ENCODE results near the gene DVL2.

DNA sequence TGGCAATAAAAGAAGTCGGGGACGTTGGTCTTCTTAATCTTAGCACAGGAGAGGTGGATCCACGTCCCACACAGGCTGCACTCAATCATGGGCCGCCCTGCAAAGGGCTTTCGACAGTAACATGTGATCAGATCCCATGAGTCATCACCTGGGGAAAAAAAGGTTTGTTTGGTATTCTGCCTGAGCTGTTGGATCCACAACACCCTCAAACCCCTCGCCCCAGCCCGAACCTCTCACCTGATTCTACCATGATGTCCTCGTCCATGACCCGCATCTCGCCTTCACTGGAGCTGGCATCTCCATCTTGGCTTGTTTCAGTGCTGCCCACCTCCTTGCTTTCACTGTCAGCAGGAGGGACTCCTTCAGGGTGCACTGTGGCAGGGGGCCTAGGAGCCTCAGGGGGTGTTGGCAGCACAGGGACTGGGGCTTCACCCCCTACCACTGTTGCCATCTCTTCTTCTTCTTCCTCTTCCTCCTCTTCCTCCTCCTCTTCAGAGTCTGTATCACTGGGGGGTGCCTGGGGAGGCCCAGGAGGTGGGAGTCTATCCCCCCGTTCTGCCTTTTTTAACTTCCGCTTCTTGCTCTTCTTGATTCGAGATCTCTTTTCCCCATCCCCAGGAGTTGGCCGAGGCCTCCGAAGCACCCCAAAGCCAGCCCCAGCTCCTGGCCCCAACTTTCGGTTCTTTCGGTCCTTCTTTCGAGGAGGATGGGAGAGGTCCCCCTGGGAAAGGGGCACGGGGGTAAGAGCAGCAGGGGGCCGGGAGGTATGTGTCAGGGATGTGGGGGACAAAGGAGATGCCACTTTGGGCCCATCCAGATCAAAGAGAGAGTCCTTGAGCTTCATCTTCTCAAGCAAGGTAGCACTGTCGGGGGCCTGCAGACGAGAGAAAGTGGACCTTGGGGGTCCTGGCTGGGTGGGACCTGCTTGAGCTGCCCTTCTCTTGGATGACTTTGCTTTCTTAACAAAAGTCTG is 1.7 kb upstream of the DVL2 start:
- TF ChIP-seq, protein P1, sequence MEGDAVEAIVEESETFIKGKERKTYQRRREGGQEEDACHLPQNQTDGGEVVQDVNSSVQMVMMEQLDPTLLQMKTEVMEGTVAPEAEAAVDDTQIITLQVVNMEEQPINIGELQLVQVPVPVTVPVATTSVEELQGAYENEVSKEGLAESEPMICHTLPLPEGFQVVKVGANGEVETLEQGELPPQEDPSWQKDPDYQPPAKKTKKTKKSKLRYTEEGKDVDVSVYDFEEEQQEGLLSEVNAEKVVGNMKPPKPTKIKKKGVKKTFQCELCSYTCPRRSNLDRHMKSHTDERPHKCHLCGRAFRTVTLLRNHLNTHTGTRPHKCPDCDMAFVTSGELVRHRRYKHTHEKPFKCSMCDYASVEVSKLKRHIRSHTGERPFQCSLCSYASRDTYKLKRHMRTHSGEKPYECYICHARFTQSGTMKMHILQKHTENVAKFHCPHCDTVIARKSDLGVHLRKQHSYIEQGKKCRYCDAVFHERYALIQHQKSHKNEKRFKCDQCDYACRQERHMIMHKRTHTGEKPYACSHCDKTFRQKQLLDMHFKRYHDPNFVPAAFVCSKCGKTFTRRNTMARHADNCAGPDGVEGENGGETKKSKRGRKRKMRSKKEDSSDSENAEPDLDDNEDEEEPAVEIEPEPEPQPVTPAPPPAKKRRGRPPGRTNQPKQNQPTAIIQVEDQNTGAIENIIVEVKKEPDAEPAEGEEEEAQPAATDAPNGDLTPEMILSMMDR (IDR thresholded peaks at IDR 0.05; ENCODE audit: low read depth, low read length, missing input control) = no peak
- TF ChIP-seq RAD21 (IDR thresholded peaks at IDR 0.05) (no peak), EGR1 (IDR thresholded peaks at IDR 0.05; ENCODE audit: low read depth in 2 of 2) (no peak), SP1 (IDR thresholded peaks at IDR 0.05) (no peak), TAF1 (conservative IDR thresholded peaks at IDR 0.05) (no peak), MAX (IDR thresholded peaks at IDR 0.05) (no peak), ATF3 (IDR thresholded peaks at IDR 0.05) (no peak), JUND (IDR thresholded peaks at IDR 0.05) (no peak)
- TF ChIP-seq, protein P2, sequence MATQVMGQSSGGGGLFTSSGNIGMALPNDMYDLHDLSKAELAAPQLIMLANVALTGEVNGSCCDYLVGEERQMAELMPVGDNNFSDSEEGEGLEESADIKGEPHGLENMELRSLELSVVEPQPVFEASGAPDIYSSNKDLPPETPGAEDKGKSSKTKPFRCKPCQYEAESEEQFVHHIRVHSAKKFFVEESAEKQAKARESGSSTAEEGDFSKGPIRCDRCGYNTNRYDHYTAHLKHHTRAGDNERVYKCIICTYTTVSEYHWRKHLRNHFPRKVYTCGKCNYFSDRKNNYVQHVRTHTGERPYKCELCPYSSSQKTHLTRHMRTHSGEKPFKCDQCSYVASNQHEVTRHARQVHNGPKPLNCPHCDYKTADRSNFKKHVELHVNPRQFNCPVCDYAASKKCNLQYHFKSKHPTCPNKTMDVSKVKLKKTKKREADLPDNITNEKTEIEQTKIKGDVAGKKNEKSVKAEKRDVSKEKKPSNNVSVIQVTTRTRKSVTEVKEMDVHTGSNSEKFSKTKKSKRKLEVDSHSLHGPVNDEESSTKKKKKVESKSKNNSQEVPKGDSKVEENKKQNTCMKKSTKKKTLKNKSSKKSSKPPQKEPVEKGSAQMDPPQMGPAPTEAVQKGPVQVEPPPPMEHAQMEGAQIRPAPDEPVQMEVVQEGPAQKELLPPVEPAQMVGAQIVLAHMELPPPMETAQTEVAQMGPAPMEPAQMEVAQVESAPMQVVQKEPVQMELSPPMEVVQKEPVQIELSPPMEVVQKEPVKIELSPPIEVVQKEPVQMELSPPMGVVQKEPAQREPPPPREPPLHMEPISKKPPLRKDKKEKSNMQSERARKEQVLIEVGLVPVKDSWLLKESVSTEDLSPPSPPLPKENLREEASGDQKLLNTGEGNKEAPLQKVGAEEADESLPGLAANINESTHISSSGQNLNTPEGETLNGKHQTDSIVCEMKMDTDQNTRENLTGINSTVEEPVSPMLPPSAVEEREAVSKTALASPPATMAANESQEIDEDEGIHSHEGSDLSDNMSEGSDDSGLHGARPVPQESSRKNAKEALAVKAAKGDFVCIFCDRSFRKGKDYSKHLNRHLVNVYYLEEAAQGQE (IDR thresholded peaks at IDR 0.05) = no peak
